GM19328 (cell line): ENCODE measurements around the gene SLC23A3.

ENCODE experiments used
- ATAC-seq: cut with Tn5 transposase; IDR thresholded peaks from one replicate; pipeline ENCODE4 v1.9.1; 2021; ENCODE audit warnings: mild to moderate bottlenecking, moderate library complexity; ENCODE audit not compliant: unreplicated experiment

The SLC23A3 gene

GRCh38 chr2:219155054-219155644, 14.7 kb downstream of the SLC23A3 start:
- ATAC-seq = no peak

GRCh38 chr2:219149667-219150066, 20.2 kb downstream of the SLC23A3 start:
- no peak for ATAC-seq

GRCh38 chr2:219142329-219142728, 27.5 kb downstream of the SLC23A3 start:
- no peak for ATAC-seq

- ATAC-seq = no peak
Observed at GRCh38 chr2:219140722-219141121, 29.1 kb downstream of the SLC23A3 start.

GRCh38 chr2:219133976-219134375, 35.9 kb downstream of the SLC23A3 start:
- no peak for ATAC-seq

- no peak for ATAC-seq
Observed at GRCh38 chr2:219131744-219132143, 38.1 kb downstream of the SLC23A3 start.

- no peak for ATAC-seq
Observed at GRCh38 chr2:219131327-219131726, 38.5 kb downstream of the SLC23A3 start.

GRCh38 chr2:219129589-219129988, 40.2 kb downstream of the SLC23A3 start:
- no peak for ATAC-seq

GRCh38 chr2:219128396-219128795, 41.4 kb downstream of the SLC23A3 start:
- ATAC-seq = no peak

- ATAC-seq = no peak
Observed at GRCh38 chr2:219127037-219127635, 42.7 kb downstream of the SLC23A3 start.

- ATAC-seq = no peak
Observed at GRCh38 chr2:219126555-219126954, 43.3 kb downstream of the SLC23A3 start.

GRCh38 chr2:219125886-219126270, 44.0 kb downstream of the SLC23A3 start:
- no peak for ATAC-seq

- ATAC-seq = no peak
Observed at GRCh38 chr2:219125225-219125885, 44.5 kb downstream of the SLC23A3 start.

GRCh38 chr2:219124381-219125110, 45.3 kb downstream of the SLC23A3 start:
- no peak for ATAC-seq

- no peak for ATAC-seq
Observed at GRCh38 chr2:219123356-219124135, 46.3 kb downstream of the SLC23A3 start.

- ATAC-seq = no peak
Observed at GRCh38 chr2:219122202-219122980, 47.4 kb downstream of the SLC23A3 start.

GRCh38 chr2:219120082-219120481, 49.7 kb downstream of the SLC23A3 start:
- no peak for ATAC-seq

- no peak for ATAC-seq
Observed at GRCh38 chr2:219119422-219120043, 50.3 kb downstream of the SLC23A3 start.

GRCh38 chr2:219118504-219118903, 51.3 kb downstream of the SLC23A3 start:
- no peak for ATAC-seq
